ENCODE results near the gene ISCA1.

- peak in 2 of 3 experiments; percentile 14 to 23 for TF ChIP-seq CTCF (IDR thresholded peaks at IDR 0.05)
- no peak for TF ChIP-seq POLR2A (IDR thresholded peaks at IDR 0.05)
Measured at GRCh38 chr9:86287013-86287412, 4.7 kb upstream of the ISCA1 start.
